IgD-negative memory B cell (primary cell): ENCODE results near the gene MYO16. TPM values are rescaled to one million over a fixed set of nuclear protein-coding genes. Genes with fewer than 3 reads are reported as not detected.

Source experiments
- H3K27ac Mint-ChIP-seq, 3 donors: one replicate each; pipeline ENCODE4 v1.8.0; 2020 to 2022; ENCODE audit warnings: mild to moderate bottlenecking in 3 of 3, mixed read lengths in 3 of 3, moderate library complexity in 1 of 3
- H3K27me3 Mint-ChIP-seq: one replicate; pipeline ENCODE4 v1.8.0; 2021; ENCODE audit warnings: mixed read lengths
- H3K36me3 Mint-ChIP-seq: one replicate; pipeline ENCODE4 v1.8.0; 2020; ENCODE audit warnings: mild to moderate bottlenecking, mixed read lengths
- H3K4me1 Mint-ChIP-seq, 3 donors: one replicate each; pipeline ENCODE4 v1.8.0; 2020 to 2022; ENCODE audit warnings: mixed read lengths in 3 of 3, mild to moderate bottlenecking in 1 of 3
- H3K4me3 Mint-ChIP-seq, 4 donors: one replicate each; pipeline ENCODE4 v1.8.0; 2020 to 2022; ENCODE audit warnings: mild to moderate bottlenecking in 4 of 4, mixed read lengths in 4 of 4, moderate library complexity in 3 of 4
- H3K9me3 Mint-ChIP-seq, 3 donors: one replicate each; pipeline ENCODE4 v1.8.0; 2020 to 2021; ENCODE audit warnings: mixed read lengths in 3 of 3, mild to moderate bottlenecking in 1 of 3
- polyA plus RNA-seq: library from polyadenylated mRNA; unstranded; fragments of 300-500 nt; fragmentation: Illumina TruSeq; gene quantifications from one replicate; pipeline ENCODE4 v1.2.3, GENCODE V29; 2021

The MYO16 gene
- polyA plus RNA-seq: not detected

GRCh38 chr13:108629181-108629752 lies at the start of gene MYO16:
TSS of gene MYO16 (plus strand) at chr13:108629611. CDS start at chr13:108629845, 234 bp downstream.
- peaks cover 0 to 6% (median 5%) of the 10 kb centered on the region in 3 donors for H3K9me3 Mint-ChIP-seq
- H3K4me3 Mint-ChIP-seq: no peak within 1 kb of the TSS
- H3K36me3 Mint-ChIP-seq: no peaks in the 10 kb centered on the region
- no peaks in the 10 kb centered on the region for H3K4me1 Mint-ChIP-seq
- no peak within 1 kb of the TSS for H3K27ac Mint-ChIP-seq
- no peaks in the 10 kb centered on the region for H3K27me3 Mint-ChIP-seq

- Mint-ChIP-seq H3K4me1 (no peaks in the 10 kb centered on the region), H3K9me3 (peaks cover 5 to 14% (median 7%) of the 10 kb centered on the region in 3 donors), H3K4me3 (no peak overlapping the region), H3K27ac (no peak overlapping the region), H3K27me3 (no peaks in the 10 kb centered on the region), H3K36me3 (no peaks in the 10 kb centered on the region)
Measured at GRCh38 chr13:108586826-108587225, 42.6 kb upstream of the MYO16 start.

GRCh38 chr13:108588516-108588915 lies 40.9 kb upstream of the MYO16 start:
- Mint-ChIP-seq H3K27ac (no peak overlapping the region), H3K9me3 (peaks cover 4 to 14% (median 7%) of the 10 kb centered on the region in 3 donors), H3K4me1 (no peaks in the 10 kb centered on the region), H3K36me3 (no peaks in the 10 kb centered on the region), H3K27me3 (no peaks in the 10 kb centered on the region), H3K4me3 (no peak overlapping the region)

GRCh38 chr13:108594153-108594552 lies 35.3 kb upstream of the MYO16 start:
- H3K9me3 Mint-ChIP-seq: peaks cover 0 to 3% (median 0%) of the 10 kb centered on the region in 3 donors
- no peak overlapping the region for H3K4me3 Mint-ChIP-seq
- no peak overlapping the region for H3K27ac Mint-ChIP-seq
- no peaks in the 10 kb centered on the region for H3K27me3 Mint-ChIP-seq
- no peaks in the 10 kb centered on the region for H3K36me3 Mint-ChIP-seq
- H3K4me1 Mint-ChIP-seq: no peaks in the 10 kb centered on the region

- no peaks in the 10 kb centered on the region for H3K36me3 Mint-ChIP-seq
- H3K27me3 Mint-ChIP-seq: no peaks in the 10 kb centered on the region
- no peak overlapping the region for H3K27ac Mint-ChIP-seq
- peaks cover 0 to 3% (median 0%) of the 10 kb centered on the region in 3 donors for H3K9me3 Mint-ChIP-seq
- H3K4me3 Mint-ChIP-seq: no peak overlapping the region
- H3K4me1 Mint-ChIP-seq: no peaks in the 10 kb centered on the region
Measured at GRCh38 chr13:108595436-108596274, 33.8 kb upstream of the MYO16 start.

- no peak overlapping the region for H3K4me3 Mint-ChIP-seq
- no peak overlapping the region for H3K27ac Mint-ChIP-seq
- peaks cover 3 to 6% (median 4%) of the 10 kb centered on the region in 3 donors for H3K9me3 Mint-ChIP-seq
- H3K36me3 Mint-ChIP-seq: no peaks in the 10 kb centered on the region
- no peaks in the 10 kb centered on the region for H3K27me3 Mint-ChIP-seq
- no peaks in the 10 kb centered on the region for H3K4me1 Mint-ChIP-seq
Measured at GRCh38 chr13:108597943-108598342, 31.5 kb upstream of the MYO16 start.

GRCh38 chr13:108606424-108606823 lies 23.0 kb upstream of the MYO16 start:
- Mint-ChIP-seq H3K4me1 (no peaks in the 10 kb centered on the region), H3K36me3 (peaks cover 1% of the 10 kb centered on the region), H3K9me3 (peaks cover 6 to 15% (median 6%) of the 10 kb centered on the region in 3 donors), H3K4me3 (no peak overlapping the region), H3K27me3 (no peaks in the 10 kb centered on the region), H3K27ac (no peak overlapping the region)

GRCh38 chr13:108609353-108609752 lies 20.1 kb upstream of the MYO16 start:
- Mint-ChIP-seq H3K36me3 (peaks cover 1% of the 10 kb centered on the region), H3K4me3 (no peak overlapping the region), H3K9me3 (peaks cover 2 to 9% (median 4%) of the 10 kb centered on the region in 3 donors), H3K27ac (no peak overlapping the region), H3K27me3 (no peaks in the 10 kb centered on the region), H3K4me1 (no peaks in the 10 kb centered on the region)

- H3K9me3 Mint-ChIP-seq: peaks cover 2 to 9% (median 4%) of the 10 kb centered on the region in 3 donors
- no peaks in the 10 kb centered on the region for H3K27me3 Mint-ChIP-seq
- H3K4me3 Mint-ChIP-seq: no peak overlapping the region
- no peak overlapping the region for H3K27ac Mint-ChIP-seq
- peaks cover 1% of the 10 kb centered on the region for H3K36me3 Mint-ChIP-seq
- no peaks in the 10 kb centered on the region for H3K4me1 Mint-ChIP-seq
Measured at GRCh38 chr13:108610507-108610906, 18.9 kb upstream of the MYO16 start.

- peaks cover 0 to 2% (median 0%) of the 10 kb centered on the region in 3 donors for H3K9me3 Mint-ChIP-seq
- no peak overlapping the region for H3K4me3 Mint-ChIP-seq
- H3K4me1 Mint-ChIP-seq: no peaks in the 10 kb centered on the region
- no peaks in the 10 kb centered on the region for H3K27me3 Mint-ChIP-seq
- no peaks in the 10 kb centered on the region for H3K36me3 Mint-ChIP-seq
- H3K27ac Mint-ChIP-seq: no peak overlapping the region
Measured at GRCh38 chr13:108615241-108615640, 14.2 kb upstream of the MYO16 start.

GRCh38 chr13:108618233-108618632 lies 11.2 kb upstream of the MYO16 start:
- no peaks in the 10 kb centered on the region for H3K4me1 Mint-ChIP-seq
- H3K36me3 Mint-ChIP-seq: no peaks in the 10 kb centered on the region
- peaks cover 1% of the 10 kb centered on the region for H3K27me3 Mint-ChIP-seq
- H3K4me3 Mint-ChIP-seq: no peak overlapping the region
- H3K9me3 Mint-ChIP-seq: peaks cover 0 to 3% (median 0%) of the 10 kb centered on the region in 3 donors
- no peak overlapping the region for H3K27ac Mint-ChIP-seq

GRCh38 chr13:108621462-108621861 lies 7.9 kb upstream of the MYO16 start:
- H3K9me3 Mint-ChIP-seq: peaks cover 1 to 6% (median 5%) of the 10 kb centered on the region in 3 donors

GRCh38 chr13:108624108-108624507 lies 5.3 kb upstream of the MYO16 start:
- H3K9me3 Mint-ChIP-seq: peaks cover 1 to 6% (median 5%) of the 10 kb centered on the region in 3 donors
- H3K4me3 Mint-ChIP-seq: no peak overlapping the region
- H3K36me3 Mint-ChIP-seq: no peaks in the 10 kb centered on the region
- peaks cover 1% of the 10 kb centered on the region for H3K27me3 Mint-ChIP-seq
- no peaks in the 10 kb centered on the region for H3K4me1 Mint-ChIP-seq
- no peak overlapping the region for H3K27ac Mint-ChIP-seq

More at GRCh38 chr13:108621462-108621861, 7.9 kb upstream of the MYO16 start:
- H3K36me3 Mint-ChIP-seq: no peaks in the 10 kb centered on the region
- no peak overlapping the region for H3K27ac Mint-ChIP-seq
- H3K27me3 Mint-ChIP-seq: peaks cover 1% of the 10 kb centered on the region
- no peak overlapping the region for H3K4me3 Mint-ChIP-seq
- no peaks in the 10 kb centered on the region for H3K4me1 Mint-ChIP-seq

GRCh38 chr13:108624979-108625378 lies 4.4 kb upstream of the MYO16 start:
- Mint-ChIP-seq H3K27ac (no peak overlapping the region), H3K36me3 (no peaks in the 10 kb centered on the region), H3K4me3 (no peak overlapping the region), H3K27me3 (peaks cover 1% of the 10 kb centered on the region), H3K4me1 (no peaks in the 10 kb centered on the region), H3K9me3 (peaks cover 1 to 6% (median 5%) of the 10 kb centered on the region in 3 donors)

GRCh38 chr13:108629988-108630387 lies 577 bp downstream of the MYO16 start:
- Mint-ChIP-seq H3K9me3 (peaks cover 0 to 6% (median 4%) of the 10 kb centered on the region in 3 donors), H3K27me3 (no peaks in the 10 kb centered on the region), H3K36me3 (no peaks in the 10 kb centered on the region), H3K27ac (no peak overlapping the region), H3K4me3 (no peak overlapping the region), H3K4me1 (no peaks in the 10 kb centered on the region)
